GM18517 (cell line): ENCODE results near the gene DENND1A.
"Not testable (repeated sequence)": the region's sequence is repeated elsewhere in the genome, so short reads cannot be mapped to it uniquely, and the experiment has no call there.

Experiments used
- ATAC-seq: cut with Tn5 transposase; IDR thresholded peaks from one replicate; pipeline ENCODE4 v1.9.1; 2021; ENCODE audit warnings: mild to moderate bottlenecking, moderate library complexity; ENCODE audit not compliant: unreplicated experiment

The DENND1A gene

DNA sequence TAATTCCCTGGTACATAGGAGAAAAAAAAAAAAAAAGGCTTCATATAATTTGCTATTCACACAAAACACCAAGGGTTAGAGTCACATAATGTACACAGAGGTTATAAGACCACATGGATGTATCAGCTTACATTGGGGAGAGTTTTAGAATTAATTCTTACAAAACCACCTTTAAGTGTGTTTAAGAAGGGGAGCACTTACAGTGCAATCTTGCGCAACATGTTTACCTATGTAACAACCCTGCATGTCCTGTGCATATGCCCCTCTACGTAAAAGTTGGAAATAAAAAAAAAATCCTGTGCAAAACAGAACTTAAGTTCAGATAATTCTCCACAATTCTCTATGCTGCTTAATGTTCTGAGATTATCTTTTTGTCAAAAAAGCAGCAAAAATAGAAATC is 190.0 kb downstream of the DENND1A start:
- no peak for ATAC-seq

DNA sequence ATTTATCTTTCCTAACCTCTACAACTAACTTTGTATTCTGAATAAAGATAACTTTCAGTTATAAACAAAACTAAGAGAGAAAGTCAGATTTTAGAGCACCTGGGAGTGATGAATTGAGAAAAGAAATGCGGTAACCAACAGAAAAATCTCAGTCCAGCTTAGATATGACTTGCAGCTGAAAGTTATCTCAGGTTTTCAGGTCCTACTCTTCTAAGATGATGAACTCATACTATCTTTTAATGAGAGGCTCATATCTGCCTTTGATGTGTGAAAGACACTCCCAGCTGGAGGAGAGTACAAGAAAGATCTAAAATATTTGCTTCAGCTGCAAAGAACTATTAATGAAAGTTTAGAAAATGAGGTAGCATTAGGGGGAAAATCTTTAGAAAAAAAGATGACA is 190.5 kb downstream of the DENND1A start:
- ATAC-seq, result no peak

DNA sequence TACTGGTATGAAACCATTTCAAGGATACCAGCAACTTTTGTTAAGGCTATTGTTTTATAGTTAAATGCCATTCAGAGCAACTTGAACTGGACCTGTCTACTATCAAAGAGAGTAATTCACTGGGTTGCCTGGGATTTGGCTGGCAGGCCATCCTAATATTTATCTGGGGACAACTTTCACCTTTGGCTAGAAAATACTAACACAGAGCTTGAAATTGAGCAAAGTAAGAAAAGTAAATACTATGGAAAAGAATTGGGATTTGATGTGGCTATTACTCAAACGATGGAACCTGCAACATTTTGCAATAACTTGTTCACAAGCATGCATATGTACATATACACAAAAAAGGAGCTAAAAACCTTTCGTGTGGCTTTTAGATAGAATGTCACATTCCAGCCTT is 191.3 kb downstream of the DENND1A start:
- no peak for ATAC-seq

DNA sequence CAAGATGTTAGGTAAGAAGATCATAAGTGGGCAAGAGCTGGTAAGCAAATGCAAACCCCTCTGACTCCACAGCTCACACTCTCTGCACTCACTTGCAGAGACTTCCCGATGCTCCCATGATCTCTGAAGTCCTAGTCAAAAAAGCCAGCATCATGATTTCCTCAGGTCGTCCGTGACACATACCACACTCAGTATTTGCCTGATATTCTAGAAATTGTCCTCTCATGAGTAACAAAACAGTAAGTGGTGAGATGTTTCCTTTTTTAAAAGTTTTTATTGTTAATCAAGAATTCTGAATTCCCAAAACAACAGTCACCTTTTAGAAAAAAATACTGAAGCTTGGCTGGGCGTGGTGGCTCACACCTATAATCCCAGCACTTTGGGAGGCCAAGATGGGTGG is 194.6 kb downstream of the DENND1A start:
- ATAC-seq, result no peak

DNA sequence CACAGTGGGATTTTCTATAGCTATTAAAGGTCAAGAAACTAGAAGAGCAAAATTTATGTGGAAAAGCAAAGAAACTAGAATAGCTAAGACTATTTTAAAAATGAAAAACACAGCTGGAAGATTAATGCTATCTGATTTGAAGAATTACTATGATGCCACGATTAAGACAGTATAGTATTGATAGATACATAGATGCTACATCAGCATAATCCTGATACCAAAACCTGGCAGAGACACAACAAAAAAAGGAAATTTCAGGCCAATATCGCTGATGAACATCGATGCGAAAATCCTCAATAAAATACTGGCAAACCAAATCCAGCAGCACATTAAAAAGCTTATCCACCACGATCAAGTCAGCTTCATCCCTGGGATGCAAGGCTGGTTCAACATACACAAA is 201.4 kb downstream of the DENND1A start:
- ATAC-seq, result not testable (repeated sequence)

- ATAC-seq, result no peak
Measured at GRCh38 chr9:123727332-123727731, 202.6 kb downstream of the DENND1A start.

GRCh38 chr9:123725389-123725788 is 204.5 kb downstream of the DENND1A start:
- no peak for ATAC-seq

DNA sequence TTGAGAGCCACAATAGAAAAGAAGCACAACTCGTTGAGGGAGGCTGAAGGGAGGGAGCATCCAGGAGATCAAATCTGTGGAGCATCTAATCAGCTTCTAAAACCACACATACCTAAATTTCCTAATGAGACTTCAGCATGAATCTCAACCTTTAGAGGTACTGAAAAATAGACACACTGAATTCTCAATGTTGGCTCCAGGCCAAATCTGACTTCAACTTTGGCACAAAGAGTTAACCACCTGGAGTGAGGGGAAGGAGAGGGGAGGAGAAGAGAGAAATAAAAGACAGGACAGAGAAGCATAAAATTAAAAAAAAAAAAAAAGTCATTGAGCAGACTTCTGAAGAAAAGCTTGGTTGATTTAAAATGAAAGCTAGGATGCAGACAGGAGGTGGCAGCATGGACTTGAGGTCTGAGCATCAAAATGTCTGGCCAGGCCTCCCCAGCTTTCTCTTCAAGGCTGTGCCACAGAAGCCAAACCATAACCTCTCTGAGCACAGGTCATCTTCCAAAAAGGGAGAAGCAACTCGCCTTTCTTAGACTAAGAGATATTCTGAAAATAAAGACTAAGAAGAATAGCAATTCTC is 205.6 kb downstream of the DENND1A start:
- no peak for ATAC-seq

DNA sequence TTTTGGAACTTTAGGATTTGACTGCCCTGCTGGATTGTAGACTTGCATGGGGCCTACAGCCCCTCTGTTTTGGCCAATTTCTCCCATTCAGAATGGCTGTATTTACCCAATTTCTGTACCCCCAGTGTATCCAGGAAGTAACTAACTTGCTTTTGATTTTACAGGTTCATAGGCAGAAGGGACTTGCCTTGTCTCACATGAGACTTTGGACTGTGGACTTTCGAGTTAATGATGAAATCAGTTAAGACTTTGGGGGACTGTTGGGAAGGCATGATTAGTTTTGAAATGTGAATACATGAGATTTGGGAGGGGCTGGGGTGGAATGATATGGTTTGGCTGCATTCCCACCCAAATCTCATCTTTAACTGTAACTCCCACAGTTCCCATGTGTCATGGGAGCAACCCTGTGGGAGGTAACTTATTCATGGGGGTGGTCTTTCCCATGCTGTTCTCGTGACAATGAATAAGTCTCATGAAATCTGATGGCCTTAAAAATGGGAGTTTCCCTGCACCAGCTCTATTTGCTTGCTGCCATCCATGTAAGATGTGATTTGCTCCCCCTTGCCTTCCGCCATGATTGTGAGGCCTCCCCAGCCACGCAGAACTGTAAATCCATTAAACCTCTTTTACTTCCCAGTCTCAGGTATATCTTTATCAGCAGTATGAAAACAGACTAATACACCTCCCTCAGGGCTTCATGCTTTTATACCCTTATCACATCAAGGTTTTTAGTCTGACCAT is 206.6 kb downstream of the DENND1A start:
- ATAC-seq, result no peak

DNA sequence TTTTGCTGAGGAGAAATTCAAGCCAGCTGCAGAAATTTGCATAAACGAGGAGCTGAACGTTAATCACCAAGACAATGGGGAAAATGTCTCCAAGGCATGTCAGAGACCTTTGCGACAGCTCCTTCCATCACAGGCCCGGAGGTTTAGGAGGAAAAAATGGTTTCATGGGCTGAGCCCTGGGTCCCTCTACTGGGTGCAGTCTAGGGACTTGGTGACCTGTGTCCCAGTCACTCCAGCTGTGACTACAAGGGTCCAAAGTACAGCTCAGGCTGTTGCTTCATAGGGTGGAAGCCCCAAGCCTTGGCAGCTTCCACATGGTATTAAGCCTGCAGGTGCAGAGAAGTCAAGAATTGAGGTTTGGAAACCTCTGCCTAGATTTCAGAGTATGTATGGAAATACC is 207.5 kb downstream of the DENND1A start:
- ATAC-seq, result no peak

- ATAC-seq, result no peak
Measured at GRCh38 chr9:123718188-123718587, 211.7 kb downstream of the DENND1A start.

- no peak for ATAC-seq
Measured at GRCh38 chr9:123717581-123718175, 212.2 kb downstream of the DENND1A start.

DNA sequence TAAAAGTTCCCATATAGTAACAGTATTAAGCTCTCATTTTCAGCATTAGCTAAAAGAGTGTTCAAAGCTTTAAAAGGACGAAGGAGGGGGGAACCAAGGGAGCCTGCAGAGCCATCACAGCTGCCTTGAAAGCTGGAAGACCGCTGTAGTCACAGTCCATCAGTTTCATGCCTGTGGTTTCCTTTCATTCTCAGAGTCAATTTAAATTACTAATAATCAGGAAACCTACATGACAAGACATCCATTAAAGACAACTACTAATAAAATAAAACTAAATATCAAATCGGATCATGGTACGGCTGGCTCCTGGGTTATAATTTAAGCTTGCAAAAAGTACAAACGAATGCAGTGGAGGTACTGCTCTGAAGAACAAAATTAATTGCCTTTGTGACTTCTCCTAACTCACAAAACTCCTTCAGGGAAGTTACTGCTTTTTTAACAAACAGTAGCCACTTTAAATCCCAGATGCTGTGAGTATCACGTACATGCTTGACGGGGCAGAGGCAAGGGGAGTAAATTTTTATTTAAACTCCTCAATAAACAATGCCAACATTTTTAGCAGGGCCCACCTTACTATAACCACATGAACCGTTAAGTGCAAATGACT is 213.5 kb downstream of the DENND1A start:
- no peak for ATAC-seq

DNA sequence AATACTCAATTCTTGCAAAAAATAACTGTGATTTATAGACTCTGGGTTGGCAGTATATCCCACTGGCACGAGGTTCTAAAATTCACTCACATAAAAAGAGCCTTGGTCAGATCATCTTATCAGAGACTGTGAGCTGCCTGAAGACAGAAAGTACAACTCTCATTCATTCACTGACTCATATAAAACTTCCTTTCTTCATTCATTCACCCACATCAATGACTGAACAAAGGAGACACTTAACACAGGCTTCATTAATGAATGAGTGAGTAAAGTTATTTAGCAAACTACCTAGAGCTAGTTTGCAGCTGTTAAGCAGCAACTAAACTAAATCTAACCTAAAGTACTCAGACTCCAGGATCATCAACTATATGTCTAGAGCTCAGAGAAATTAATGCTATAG is 214.7 kb downstream of the DENND1A start:
- ATAC-seq, result no peak

GRCh38 chr9:123713282-123713681 is 216.6 kb downstream of the DENND1A start:
- ATAC-seq, result no peak

DNA sequence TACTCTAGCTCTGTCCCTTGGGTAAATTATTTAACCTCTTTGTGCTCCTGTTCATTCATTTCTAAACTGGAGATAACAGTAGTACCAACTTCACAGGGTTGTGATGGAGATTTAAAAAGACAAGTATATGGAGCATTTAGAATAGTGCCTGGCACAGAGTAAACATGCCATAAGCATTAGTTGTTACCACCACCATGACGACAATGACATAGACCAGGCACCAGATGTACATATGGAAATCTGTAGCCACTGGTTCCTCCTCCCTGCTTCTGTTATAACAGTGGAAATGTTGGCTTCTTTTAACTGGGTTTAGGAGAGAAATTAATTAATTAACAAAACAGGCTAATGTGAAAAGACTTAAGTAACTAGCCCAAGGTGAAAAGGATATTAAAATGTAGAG is 217.5 kb downstream of the DENND1A start:
- ATAC-seq, result no peak

- ATAC-seq, result no peak
Measured at GRCh38 chr9:123710299-123710698, 219.6 kb downstream of the DENND1A start.

GRCh38 chr9:123702483-123702882 is 227.4 kb downstream of the DENND1A start:
- ATAC-seq, result no peak

- no peak for ATAC-seq
Measured at GRCh38 chr9:123697686-123698085, 232.2 kb downstream of the DENND1A start.

- ATAC-seq, result no peak
Measured at GRCh38 chr9:123696476-123696875, 233.4 kb downstream of the DENND1A start.

DNA sequence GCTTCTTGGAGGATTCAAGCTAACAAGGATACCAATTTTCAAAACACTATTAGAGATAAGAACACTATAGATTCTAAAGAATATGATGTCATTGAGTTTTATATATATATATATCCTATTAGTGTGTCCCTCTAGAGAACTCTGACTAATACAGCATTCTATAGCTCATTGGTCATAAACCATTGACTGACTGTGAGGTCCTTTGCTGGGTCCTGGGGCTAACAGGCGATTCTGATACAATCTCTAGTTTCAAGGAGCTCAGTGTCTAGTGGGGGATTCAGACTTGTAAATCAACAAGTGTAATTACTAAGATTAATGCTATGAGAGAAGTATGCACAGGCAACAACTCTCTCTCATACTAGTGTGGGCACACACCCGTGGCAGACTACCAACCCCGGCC is 234.5 kb downstream of the DENND1A start:
- ATAC-seq, result no peak

GRCh38 chr9:123691765-123692303 is 238.1 kb downstream of the DENND1A start:
- ATAC-seq, result no peak
